ENCODE data around the gene KLHL10. TPM values are rescaled to one million over a fixed set of nuclear protein-coding genes. Genes with fewer than 3 reads are reported as not detected.

The KLHL10 gene
- total RNA-seq, 1 donor from 2014 or later, result not detected

DNA sequence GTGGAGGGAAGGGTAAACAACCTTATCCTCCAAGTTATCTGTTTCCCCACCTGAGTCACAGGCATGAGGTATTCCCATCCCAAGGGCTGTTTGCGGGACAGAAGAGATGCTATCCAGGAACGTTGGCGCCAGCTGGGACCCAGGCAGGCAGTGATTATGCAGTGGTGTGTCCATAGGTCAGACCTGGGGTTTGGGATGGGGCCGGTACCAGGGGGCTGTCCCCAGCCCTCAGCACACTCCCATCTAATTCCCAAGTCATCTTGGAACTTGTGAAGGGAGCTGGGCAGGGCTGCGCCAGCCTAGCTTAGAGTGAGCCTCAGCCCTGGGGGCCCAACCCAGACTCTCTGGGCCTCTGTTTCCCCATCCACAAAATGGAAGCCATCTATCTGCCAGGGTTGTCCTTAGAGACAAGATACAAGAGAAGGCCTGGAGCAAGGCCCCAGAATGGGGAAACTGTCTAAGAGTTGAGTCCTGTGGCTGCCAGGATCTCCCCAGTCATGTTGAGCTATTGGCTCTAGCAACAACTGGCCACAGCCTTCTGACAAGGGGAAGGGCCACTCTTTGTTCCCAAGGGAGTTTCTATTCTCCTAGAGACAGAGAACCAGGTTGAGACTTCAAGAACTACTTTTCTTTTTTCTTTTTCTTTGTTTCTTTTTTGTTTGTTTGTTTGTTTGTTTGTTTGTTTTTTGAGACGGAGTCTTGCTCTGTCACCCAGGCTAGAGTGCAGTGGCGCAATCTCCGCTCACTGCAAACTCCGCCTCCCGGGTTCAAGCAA, 41.3 kb upstream of the KLHL10 start:
- H3K27ac Mint-ChIP-seq (ENCODE audit: unreplicated experiment), result no peak overlapping the region
- TF ChIP-seq, protein P1, sequence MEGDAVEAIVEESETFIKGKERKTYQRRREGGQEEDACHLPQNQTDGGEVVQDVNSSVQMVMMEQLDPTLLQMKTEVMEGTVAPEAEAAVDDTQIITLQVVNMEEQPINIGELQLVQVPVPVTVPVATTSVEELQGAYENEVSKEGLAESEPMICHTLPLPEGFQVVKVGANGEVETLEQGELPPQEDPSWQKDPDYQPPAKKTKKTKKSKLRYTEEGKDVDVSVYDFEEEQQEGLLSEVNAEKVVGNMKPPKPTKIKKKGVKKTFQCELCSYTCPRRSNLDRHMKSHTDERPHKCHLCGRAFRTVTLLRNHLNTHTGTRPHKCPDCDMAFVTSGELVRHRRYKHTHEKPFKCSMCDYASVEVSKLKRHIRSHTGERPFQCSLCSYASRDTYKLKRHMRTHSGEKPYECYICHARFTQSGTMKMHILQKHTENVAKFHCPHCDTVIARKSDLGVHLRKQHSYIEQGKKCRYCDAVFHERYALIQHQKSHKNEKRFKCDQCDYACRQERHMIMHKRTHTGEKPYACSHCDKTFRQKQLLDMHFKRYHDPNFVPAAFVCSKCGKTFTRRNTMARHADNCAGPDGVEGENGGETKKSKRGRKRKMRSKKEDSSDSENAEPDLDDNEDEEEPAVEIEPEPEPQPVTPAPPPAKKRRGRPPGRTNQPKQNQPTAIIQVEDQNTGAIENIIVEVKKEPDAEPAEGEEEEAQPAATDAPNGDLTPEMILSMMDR (conservative IDR thresholded peaks at IDR 0.05), result no peak
- no peaks in the 10 kb centered on the region for H3K27me3 Mint-ChIP-seq (ENCODE audit: low read depth)
- DNase-seq (ENCODE audit: low read depth, low spot score), result no peak
- H3K4me3 Mint-ChIP-seq, result peak overlapping the region; percentile 31
- no peaks in the 10 kb centered on the region for H3K9me3 Mint-ChIP-seq
- H3K4me1 Mint-ChIP-seq, result peaks cover 23% of the 10 kb centered on the region
- no peaks in the 10 kb centered on the region for H3K36me3 Mint-ChIP-seq (ENCODE audit: low read depth)

DNA sequence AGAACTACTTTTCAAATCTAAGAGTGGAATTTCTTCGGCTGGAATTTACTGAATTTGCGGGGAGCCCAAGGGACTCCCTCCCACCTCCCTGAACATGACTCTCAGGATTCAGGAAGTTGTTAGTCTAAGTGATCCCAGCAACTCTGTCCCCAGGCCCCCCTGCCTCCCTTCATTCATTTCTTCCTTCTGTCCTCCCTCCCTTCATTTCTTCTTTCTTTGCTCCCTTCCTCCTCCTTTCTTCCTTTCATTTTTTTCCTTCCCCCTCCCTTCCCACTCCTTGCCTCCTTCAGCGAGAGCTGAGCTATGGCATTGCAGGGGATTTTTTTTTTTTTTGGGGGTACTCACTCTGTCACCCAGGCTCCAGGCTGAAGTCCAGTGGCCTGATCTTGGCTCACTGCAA, 40.2 kb upstream of the KLHL10 start:
- no peak for DNase-seq (ENCODE audit: low read depth, low spot score)
- Mint-ChIP-seq H3K9me3 (no peaks in the 10 kb centered on the region), H3K4me3 (no peak overlapping the region), H3K27ac (ENCODE audit: unreplicated experiment) (no peak overlapping the region), H3K36me3 (ENCODE audit: low read depth) (no peaks in the 10 kb centered on the region), H3K27me3 (ENCODE audit: low read depth) (peaks cover 2% of the 10 kb centered on the region), H3K4me1 (peaks cover 28% of the 10 kb centered on the region)
- TF ChIP-seq, protein P1 (conservative IDR thresholded peaks at IDR 0.05), result no peak

DNA sequence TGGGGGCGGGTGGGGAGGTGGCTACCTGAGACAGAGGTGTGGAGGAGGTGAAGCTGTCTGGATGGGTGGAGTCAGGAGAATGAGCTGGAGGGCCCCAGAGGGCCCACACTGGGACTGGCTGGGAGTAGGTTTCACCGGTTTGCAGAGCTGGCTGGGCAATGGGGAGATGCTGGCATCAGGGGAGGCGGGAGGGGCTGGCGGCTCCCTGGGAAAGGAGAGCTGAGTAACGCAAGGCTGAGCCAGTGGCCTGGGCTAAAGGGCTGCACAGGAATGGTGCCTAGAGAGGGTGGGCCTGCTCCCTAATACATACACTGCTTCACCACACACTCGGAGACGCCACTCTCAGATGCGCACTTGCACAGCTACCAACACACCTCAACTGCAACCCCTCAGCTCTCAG, 38.3 kb upstream of the KLHL10 start:
- Mint-ChIP-seq H3K9me3 (no peaks in the 10 kb centered on the region), H3K4me3 (peak overlapping the region; percentile 50), H3K36me3 (ENCODE audit: low read depth) (no peaks in the 10 kb centered on the region), H3K27me3 (ENCODE audit: low read depth) (peaks cover 2% of the 10 kb centered on the region), H3K27ac (ENCODE audit: unreplicated experiment) (no peak overlapping the region), H3K4me1 (peaks cover 18% of the 10 kb centered on the region)
- DNase-seq (ENCODE audit: low read depth, low spot score), result no peak
- TF ChIP-seq, protein P1 (conservative IDR thresholded peaks at IDR 0.05), result no peak

GRCh38 chr17:41800601-41801373, 36.8 kb upstream of the KLHL10 start:
- DNase-seq (ENCODE audit: low read depth, low spot score), result no peak
- peaks cover 18% of the 10 kb centered on the region for H3K4me1 Mint-ChIP-seq
- H3K27ac Mint-ChIP-seq (ENCODE audit: unreplicated experiment), result no peak overlapping the region
- H3K9me3 Mint-ChIP-seq, result no peaks in the 10 kb centered on the region
- H3K27me3 Mint-ChIP-seq (ENCODE audit: low read depth), result peaks cover 2% of the 10 kb centered on the region
- H3K36me3 Mint-ChIP-seq (ENCODE audit: low read depth), result no peaks in the 10 kb centered on the region
- TF ChIP-seq, protein P1 (conservative IDR thresholded peaks at IDR 0.05), result no peak
- no peak overlapping the region for H3K4me3 Mint-ChIP-seq

GRCh38 chr17:41801374-41802271, 36.0 kb upstream of the KLHL10 start:
- H3K27ac Mint-ChIP-seq (ENCODE audit: unreplicated experiment), result no peak overlapping the region

More at GRCh38 chr17:41801374-41802271, 36.0 kb upstream of the KLHL10 start:
- Mint-ChIP-seq H3K4me3 (peak overlapping the region; percentile 65), H3K36me3 (ENCODE audit: low read depth) (no peaks in the 10 kb centered on the region), H3K27me3 (ENCODE audit: low read depth) (peaks cover 2% of the 10 kb centered on the region), H3K9me3 (no peaks in the 10 kb centered on the region), H3K4me1 (peaks cover 18% of the 10 kb centered on the region)
- TF ChIP-seq, protein P1 (conservative IDR thresholded peaks at IDR 0.05), result peak; percentile 95
- DNase-seq (ENCODE audit: low read depth, low spot score), result peak; percentile 86
